Retinal pigment epithelial cell (primary cell): Measurements from ENCODE around the gene HDAC9.
A peak's percentile ranks its signal among the peaks of the same experiment; 100 is the strongest.

Experiments
- DNase-seq: peaks from one replicate; pipeline ENCODE4 v3.0.0-alpha.2; 2010; ENCODE audit warnings: low read depth
- H3K4me3 ChIP-seq: 2 replicates; pipeline ENCODE4 v1.5.1; 2011; ENCODE audit warnings: mild to moderate bottlenecking, low read length, control low read depth, moderate library complexity
- CTCF ChIP-seq: conservative IDR thresholded peaks from 2 replicates; pipeline ENCODE4 v1.5.1; 2011; ENCODE audit warnings: low read depth, low read length, control low read depth, inconsistent platforms

Gene HDAC9

GRCh38 chr7:18754766-18755165 lies 259.2 kb downstream of the HDAC9 start:
- H3K4me3 ChIP-seq = no peak overlapping the region
- TF ChIP-seq CTCF = no peak
- DNase-seq = no peak

GRCh38 chr7:18755793-18756192 lies 260.2 kb downstream of the HDAC9 start:
- no peak overlapping the region for H3K4me3 ChIP-seq
- no peak for TF ChIP-seq CTCF

GRCh38 chr7:18756378-18757050 lies 261.0 kb downstream of the HDAC9 start:
- no peak for TF ChIP-seq CTCF
- H3K4me3 ChIP-seq = no peak overlapping the region
- no peak for DNase-seq

More at GRCh38 chr7:18755793-18756192, 260.2 kb downstream of the HDAC9 start:
- DNase-seq = no peak

- DNase-seq = no peak
- H3K4me3 ChIP-seq = no peak overlapping the region
- no peak for TF ChIP-seq CTCF
Observed at GRCh38 chr7:18760046-18760445, 264.5 kb downstream of the HDAC9 start.

GRCh38 chr7:18760631-18761445 lies 265.3 kb downstream of the HDAC9 start:
- H3K4me3 ChIP-seq = no peak overlapping the region
- DNase-seq = no peak
- TF ChIP-seq CTCF = no peak

GRCh38 chr7:18762189-18762588 lies 266.6 kb downstream of the HDAC9 start:
- peak; percentile 55 for DNase-seq
- TF ChIP-seq CTCF = no peak
- no peak overlapping the region for H3K4me3 ChIP-seq

GRCh38 chr7:18768256-18768655 lies 272.7 kb downstream of the HDAC9 start:
- H3K4me3 ChIP-seq = no peak overlapping the region
- no peak for DNase-seq
- no peak for TF ChIP-seq CTCF
